ENCODE measurements around the gene CFAP20DC.

Gene CFAP20DC

DNA sequence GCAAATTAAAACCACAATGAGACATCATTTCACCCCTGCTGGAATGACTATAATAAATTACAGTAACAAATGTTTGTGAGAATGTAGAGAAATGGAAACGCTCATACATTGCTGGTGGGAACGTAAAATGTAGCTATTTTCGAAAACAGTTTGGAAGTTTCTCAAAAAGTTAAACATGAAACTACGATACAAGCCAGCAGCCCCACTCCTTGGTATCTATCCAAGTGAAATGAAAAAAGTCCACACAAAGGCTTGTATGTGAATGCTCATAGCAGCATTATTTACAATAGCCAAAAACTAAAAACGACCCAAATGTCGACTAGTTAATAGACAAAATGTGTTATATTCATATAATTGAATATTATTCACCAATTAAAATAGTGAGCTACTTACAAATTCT lies 22.9 kb upstream of the CFAP20DC start:
- Histone ChIP-seq H3K4me3 (ENCODE audit: low read depth, low read length) (no peak overlapping the region), H3K27ac (ENCODE audit: extremely low read depth, low read depth, low read length) (no peak overlapping the region), H3K36me3 (ENCODE audit: control insufficient read depth in 2 of 2, insufficient read depth in 1 of 2, low read length in 2 of 2) (no peaks in the 10 kb centered on the region), H3K4me1 (ENCODE audit: control insufficient read depth, insufficient read depth, low read length) (no peaks in the 10 kb centered on the region), H3K9me3 (ENCODE audit: control insufficient read depth, insufficient read depth, low read depth, low read length) (no peaks in the 10 kb centered on the region)
- POLR2A ChIA-PET = no interaction called here
- TF ChIP-seq KLF7 (tag by site-specific recombination; IDR thresholded peaks at IDR 0.05; ENCODE audit: borderline replicate concordance) (no peak), ZFHX2 (tag by site-specific recombination; conservative IDR thresholded peaks at IDR 0.05) (no peak)
- TF ChIP-seq, protein P1, sequence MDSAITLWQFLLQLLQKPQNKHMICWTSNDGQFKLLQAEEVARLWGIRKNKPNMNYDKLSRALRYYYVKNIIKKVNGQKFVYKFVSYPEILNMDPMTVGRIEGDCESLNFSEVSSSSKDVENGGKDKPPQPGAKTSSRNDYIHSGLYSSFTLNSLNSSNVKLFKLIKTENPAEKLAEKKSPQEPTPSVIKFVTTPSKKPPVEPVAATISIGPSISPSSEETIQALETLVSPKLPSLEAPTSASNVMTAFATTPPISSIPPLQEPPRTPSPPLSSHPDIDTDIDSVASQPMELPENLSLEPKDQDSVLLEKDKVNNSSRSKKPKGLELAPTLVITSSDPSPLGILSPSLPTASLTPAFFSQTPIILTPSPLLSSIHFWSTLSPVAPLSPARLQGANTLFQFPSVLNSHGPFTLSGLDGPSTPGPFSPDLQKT (IDR thresholded peaks at IDR 0.05; ENCODE audit: borderline replicate concordance, low read depth, low read length) = no peak
- CTCF ChIA-PET = interaction anchor here (0.6 kb wide), 1 partner anchor 31 kb away, joined by 6 read pairs; no protein-coding TSS in a partner anchor

DNA sequence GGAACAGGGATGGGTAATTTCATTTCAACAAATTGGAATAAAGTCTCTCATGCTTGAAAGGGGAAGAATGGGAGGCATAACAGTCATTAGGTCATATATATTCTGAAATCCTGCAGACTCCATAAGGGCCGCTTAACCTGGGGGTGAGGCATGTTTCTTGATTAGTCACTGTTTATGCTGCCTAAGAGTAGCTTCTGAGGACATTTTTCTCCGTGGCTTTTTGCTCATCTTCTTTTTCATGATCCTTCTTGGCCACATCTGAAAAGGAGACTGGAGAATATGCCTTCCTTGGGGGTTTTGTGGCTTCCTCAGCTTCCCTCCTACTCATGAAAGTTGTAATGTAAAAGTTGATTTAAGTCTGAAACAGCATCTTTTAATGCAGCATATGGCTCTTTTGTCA lies 20.0 kb upstream of the CFAP20DC start:
- no peaks in the 10 kb centered on the region for H3K36me3 ChIP-seq (ENCODE audit: control insufficient read depth in 2 of 2, insufficient read depth in 1 of 2, low read length in 2 of 2)
- no peaks in the 10 kb centered on the region for H3K9me3 ChIP-seq (ENCODE audit: control insufficient read depth, insufficient read depth, low read depth, low read length)
- H3K27ac ChIP-seq (ENCODE audit: extremely low read depth, low read depth, low read length) = no peak overlapping the region
- no peak overlapping the region for H3K4me3 ChIP-seq (ENCODE audit: low read depth, low read length)
- no peak for TF ChIP-seq SETDB1 (IDR thresholded peaks at IDR 0.05; ENCODE audit: insufficient read length, low read length)
- no peak for TF ChIP-seq ZNF223 (tag by site-specific recombination; IDR thresholded peaks at IDR 0.05)
- TF ChIP-seq YY1 (tag by site-specific recombination; IDR thresholded peaks at IDR 0.05) = no peak
- TF ChIP-seq ZNF112 (tag by site-specific recombination; IDR thresholded peaks at IDR 0.05) = no peak
- TF ChIP-seq, protein P2, sequence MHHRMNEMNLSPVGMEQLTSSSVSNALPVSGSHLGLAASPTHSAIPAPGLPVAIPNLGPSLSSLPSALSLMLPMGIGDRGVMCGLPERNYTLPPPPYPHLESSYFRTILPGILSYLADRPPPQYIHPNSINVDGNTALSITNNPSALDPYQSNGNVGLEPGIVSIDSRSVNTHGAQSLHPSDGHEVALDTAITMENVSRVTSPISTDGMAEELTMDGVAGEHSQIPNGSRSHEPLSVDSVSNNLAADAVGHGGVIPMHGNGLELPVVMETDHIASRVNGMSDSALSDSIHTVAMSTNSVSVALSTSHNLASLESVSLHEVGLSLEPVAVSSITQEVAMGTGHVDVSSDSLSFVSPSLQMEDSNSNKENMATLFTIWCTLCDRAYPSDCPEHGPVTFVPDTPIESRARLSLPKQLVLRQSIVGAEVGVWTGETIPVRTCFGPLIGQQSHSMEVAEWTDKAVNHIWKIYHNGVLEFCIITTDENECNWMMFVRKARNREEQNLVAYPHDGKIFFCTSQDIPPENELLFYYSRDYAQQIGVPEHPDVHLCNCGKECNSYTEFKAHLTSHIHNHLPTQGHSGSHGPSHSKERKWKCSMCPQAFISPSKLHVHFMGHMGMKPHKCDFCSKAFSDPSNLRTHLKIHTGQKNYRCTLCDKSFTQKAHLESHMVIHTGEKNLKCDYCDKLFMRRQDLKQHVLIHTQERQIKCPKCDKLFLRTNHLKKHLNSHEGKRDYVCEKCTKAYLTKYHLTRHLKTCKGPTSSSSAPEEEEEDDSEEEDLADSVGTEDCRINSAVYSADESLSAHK (tag by site-specific recombination; IDR thresholded peaks at IDR 0.05) = no peak
- TF ChIP-seq ZNF416 (tag by site-specific recombination; IDR thresholded peaks at IDR 0.05) = no peak
- TF ChIP-seq, protein P3, sequence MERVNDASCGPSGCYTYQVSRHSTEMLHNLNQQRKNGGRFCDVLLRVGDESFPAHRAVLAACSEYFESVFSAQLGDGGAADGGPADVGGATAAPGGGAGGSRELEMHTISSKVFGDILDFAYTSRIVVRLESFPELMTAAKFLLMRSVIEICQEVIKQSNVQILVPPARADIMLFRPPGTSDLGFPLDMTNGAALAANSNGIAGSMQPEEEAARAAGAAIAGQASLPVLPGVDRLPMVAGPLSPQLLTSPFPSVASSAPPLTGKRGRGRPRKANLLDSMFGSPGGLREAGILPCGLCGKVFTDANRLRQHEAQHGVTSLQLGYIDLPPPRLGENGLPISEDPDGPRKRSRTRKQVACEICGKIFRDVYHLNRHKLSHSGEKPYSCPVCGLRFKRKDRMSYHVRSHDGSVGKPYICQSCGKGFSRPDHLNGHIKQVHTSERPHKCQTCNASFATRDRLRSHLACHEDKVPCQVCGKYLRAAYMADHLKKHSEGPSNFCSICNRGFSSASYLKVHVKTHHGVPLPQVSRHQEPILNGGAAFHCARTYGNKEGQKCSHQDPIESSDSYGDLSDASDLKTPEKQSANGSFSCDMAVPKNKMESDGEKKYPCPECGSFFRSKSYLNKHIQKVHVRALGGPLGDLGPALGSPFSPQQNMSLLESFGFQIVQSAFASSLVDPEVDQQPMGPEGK (tag by site-specific recombination; IDR thresholded peaks at IDR 0.05) = no peak
- TF ChIP-seq, protein P4, sequence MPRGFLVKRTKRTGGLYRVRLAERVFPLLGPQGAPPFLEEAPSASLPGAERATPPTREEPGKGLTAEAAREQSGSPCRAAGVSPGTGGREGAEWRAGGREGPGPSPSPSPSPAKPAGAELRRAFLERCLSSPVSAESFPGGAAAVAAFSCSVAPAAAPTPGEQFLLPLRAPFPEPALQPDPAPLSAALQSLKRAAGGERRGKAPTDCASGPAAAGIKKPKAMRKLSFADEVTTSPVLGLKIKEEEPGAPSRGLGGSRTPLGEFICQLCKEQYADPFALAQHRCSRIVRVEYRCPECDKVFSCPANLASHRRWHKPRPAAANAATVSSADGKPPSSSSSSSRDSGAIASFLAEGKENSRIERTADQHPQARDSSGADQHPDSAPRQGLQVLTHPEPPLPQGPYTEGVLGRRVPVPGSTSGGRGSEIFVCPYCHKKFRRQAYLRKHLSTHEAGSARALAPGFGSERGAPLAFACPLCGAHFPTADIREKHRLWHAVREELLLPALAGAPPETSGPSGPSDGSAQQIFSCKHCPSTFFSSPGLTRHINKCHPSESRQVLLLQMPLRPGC (tag by site-specific recombination; IDR thresholded peaks at IDR 0.05) = no peak
- TF ChIP-seq, protein P5, sequence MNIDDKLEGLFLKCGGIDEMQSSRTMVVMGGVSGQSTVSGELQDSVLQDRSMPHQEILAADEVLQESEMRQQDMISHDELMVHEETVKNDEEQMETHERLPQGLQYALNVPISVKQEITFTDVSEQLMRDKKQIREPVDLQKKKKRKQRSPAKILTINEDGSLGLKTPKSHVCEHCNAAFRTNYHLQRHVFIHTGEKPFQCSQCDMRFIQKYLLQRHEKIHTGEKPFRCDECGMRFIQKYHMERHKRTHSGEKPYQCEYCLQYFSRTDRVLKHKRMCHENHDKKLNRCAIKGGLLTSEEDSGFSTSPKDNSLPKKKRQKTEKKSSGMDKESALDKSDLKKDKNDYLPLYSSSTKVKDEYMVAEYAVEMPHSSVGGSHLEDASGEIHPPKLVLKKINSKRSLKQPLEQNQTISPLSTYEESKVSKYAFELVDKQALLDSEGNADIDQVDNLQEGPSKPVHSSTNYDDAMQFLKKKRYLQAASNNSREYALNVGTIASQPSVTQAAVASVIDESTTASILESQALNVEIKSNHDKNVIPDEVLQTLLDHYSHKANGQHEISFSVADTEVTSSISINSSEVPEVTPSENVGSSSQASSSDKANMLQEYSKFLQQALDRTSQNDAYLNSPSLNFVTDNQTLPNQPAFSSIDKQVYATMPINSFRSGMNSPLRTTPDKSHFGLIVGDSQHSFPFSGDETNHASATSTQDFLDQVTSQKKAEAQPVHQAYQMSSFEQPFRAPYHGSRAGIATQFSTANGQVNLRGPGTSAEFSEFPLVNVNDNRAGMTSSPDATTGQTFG (tag by site-specific recombination; IDR thresholded peaks at IDR 0.05; ENCODE audit: borderline replicate concordance) = no peak
- TF ChIP-seq ZNF792 (tag by site-specific recombination; IDR thresholded peaks at IDR 0.05) = no peak
- no peak for TF ChIP-seq ZNF48 (tag by site-specific recombination; IDR thresholded peaks at IDR 0.05)
- no peak for TF ChIP-seq ZNF23 (tag by site-specific recombination; IDR thresholded peaks at IDR 0.05; ENCODE audit: borderline replicate concordance)
- TF ChIP-seq ZNF146 (tag by site-specific recombination; IDR thresholded peaks at IDR 0.05) = no peak
- no peak for TF ChIP-seq GLI2 (tag by site-specific recombination; IDR thresholded peaks at IDR 0.05; ENCODE audit: borderline replicate concordance, low read depth)
- no peak for TF ChIP-seq ZNF560 (tag by site-specific recombination; IDR thresholded peaks at IDR 0.05; ENCODE audit: borderline replicate concordance)
- TF ChIP-seq ZNF341 (tag by site-specific recombination; IDR thresholded peaks at IDR 0.05; ENCODE audit: low read depth) = no peak
- TF ChIP-seq, protein P6, sequence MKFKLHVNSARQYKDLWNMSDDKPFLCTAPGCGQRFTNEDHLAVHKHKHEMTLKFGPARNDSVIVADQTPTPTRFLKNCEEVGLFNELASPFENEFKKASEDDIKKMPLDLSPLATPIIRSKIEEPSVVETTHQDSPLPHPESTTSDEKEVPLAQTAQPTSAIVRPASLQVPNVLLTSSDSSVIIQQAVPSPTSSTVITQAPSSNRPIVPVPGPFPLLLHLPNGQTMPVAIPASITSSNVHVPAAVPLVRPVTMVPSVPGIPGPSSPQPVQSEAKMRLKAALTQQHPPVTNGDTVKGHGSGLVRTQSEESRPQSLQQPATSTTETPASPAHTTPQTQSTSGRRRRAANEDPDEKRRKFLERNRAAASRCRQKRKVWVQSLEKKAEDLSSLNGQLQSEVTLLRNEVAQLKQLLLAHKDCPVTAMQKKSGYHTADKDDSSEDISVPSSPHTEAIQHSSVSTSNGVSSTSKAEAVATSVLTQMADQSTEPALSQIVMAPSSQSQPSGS (tag by site-specific recombination; IDR thresholded peaks at IDR 0.05; ENCODE audit: low read depth) = no peak
- no peak for TF ChIP-seq ZNF404 (tag by site-specific recombination; IDR thresholded peaks at IDR 0.05)
- H3K4me1 ChIP-seq (ENCODE audit: control insufficient read depth, insufficient read depth, low read length) = no peaks in the 10 kb centered on the region
- CTCF ChIA-PET = interaction anchor here (1.4 kb wide), 1 partner anchor 17 kb away, joined by 5 read pairs; no protein-coding TSS in a partner anchor
- POLR2A ChIA-PET = no interaction called here

Measured in HEK293 (cell line).